A549 (cell line): ENCODE measurements around the gene ZNF593OS.

Source experiments
- BHLHE40 ChIP-seq: IDR thresholded peaks from 2 replicates; pipeline ENCODE4 v1.6.1; 2012; ENCODE audit warnings: low read depth, low read length, inconsistent platforms
- CEBPB ChIP-seq, 2 experiments: fragments of >200 bp in 1 of 2; sonication (Bioruptor Twin) in 1 of 2; formaldehyde crosslinking in 1 of 2; IDR thresholded peaks; 2 replicates each; pipeline ENCODE4 v1.6.1; 2012 to 2016
- CHD2 ChIP-seq: fragments of 150-350 bp; IDR thresholded peaks from 2 replicates; pipeline ENCODE4 v1.6.1; 2014; ENCODE audit warnings: low read length; ENCODE audit not compliant: partially characterized antibody
- EHMT2 ChIP-seq: fragments of 200-600 bp; sonication (generic); IDR thresholded peaks from 2 replicates; pipeline ENCODE4 v1.6.1; 2016; ENCODE audit warnings: antibody characterized with exemption, low read depth, mild to moderate bottlenecking, moderate library complexity
- EP300 ChIP-seq, 2 experiments: fragments of >200 bp; sonication (Bioruptor Twin); formaldehyde crosslinking; IDR thresholded peaks; 2 replicates in 1 of 2; 3 replicates in 1 of 2; pipeline ENCODE4 v1.6.1; 2016 to 2017
- NFE2L2 ChIP-seq: fragments of 150-350 bp; conservative IDR thresholded peaks from 2 replicates; pipeline ENCODE4 v1.6.1; 2014; ENCODE audit warnings: low read length
- POLR2A ChIP-seq: IDR thresholded peaks from 2 replicates; pipeline ENCODE4 v1.6.1; 2012; ENCODE audit warnings: mild to moderate bottlenecking, low read length
- RAD21 ChIP-seq, 2 experiments: fragments of >200 bp in 1 of 2; sonication (Bioruptor Twin) in 1 of 2; formaldehyde crosslinking in 1 of 2; IDR thresholded peaks in 1 of 2; conservative IDR thresholded peaks in 1 of 2; 2 replicates in 1 of 2; 3 replicates in 1 of 2; pipeline ENCODE4 v1.6.1; 2012 to 2018; ENCODE audit warnings: inconsistent platforms in 1 of 2
- SMC3 ChIP-seq: fragments of >200 bp; sonication (Bioruptor Twin); formaldehyde crosslinking; IDR thresholded peaks from 3 replicates; pipeline ENCODE4 v1.6.1; 2018; ENCODE audit warnings: inconsistent platforms
- SREBF2 ChIP-seq: fragments of 450-650 bp; IDR thresholded peaks from 2 replicates; pipeline ENCODE4 v1.6.1; 2014; ENCODE audit warnings: mild to moderate bottlenecking, moderate library complexity
- TF ChIP-seq, protein P1 (sequence below): fragments of >200 bp; sonication (Bioruptor Twin); formaldehyde crosslinking; IDR thresholded peaks from 3 replicates; pipeline ENCODE4 v1.5.1; 2016

DNA sequence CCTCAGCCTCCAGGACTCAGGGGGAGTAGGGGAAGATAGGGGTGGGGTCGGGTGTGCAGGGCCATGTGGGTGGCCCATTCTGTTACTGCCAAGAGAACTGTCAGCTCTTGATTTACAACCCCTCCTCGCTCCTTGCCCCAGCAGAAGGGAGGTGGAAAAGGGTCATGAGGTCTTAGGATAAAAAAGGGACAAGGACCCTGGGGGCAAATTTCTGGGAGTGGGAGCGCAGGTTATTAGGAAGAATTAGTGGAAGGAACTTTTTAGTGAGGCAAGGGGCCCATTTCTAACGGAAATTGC lies 11.9 kb downstream of the ZNF593OS start:
- TF ChIP-seq, protein P1, sequence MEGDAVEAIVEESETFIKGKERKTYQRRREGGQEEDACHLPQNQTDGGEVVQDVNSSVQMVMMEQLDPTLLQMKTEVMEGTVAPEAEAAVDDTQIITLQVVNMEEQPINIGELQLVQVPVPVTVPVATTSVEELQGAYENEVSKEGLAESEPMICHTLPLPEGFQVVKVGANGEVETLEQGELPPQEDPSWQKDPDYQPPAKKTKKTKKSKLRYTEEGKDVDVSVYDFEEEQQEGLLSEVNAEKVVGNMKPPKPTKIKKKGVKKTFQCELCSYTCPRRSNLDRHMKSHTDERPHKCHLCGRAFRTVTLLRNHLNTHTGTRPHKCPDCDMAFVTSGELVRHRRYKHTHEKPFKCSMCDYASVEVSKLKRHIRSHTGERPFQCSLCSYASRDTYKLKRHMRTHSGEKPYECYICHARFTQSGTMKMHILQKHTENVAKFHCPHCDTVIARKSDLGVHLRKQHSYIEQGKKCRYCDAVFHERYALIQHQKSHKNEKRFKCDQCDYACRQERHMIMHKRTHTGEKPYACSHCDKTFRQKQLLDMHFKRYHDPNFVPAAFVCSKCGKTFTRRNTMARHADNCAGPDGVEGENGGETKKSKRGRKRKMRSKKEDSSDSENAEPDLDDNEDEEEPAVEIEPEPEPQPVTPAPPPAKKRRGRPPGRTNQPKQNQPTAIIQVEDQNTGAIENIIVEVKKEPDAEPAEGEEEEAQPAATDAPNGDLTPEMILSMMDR, result no peak
- no peak for TF ChIP-seq SREBF2
- TF ChIP-seq EP300 (IDR thresholded peaks at IDR 0.05), result no peak
- TF ChIP-seq POLR2A, result no peak
- no peak for TF ChIP-seq CHD2
- TF ChIP-seq NFE2L2, result no peak
- no peak for TF ChIP-seq EHMT2
- TF ChIP-seq SMC3, result no peak
- no peak for TF ChIP-seq BHLHE40
- TF ChIP-seq RAD21 (conservative IDR thresholded peaks at IDR 0.05 in 1 of 2, IDR thresholded peaks at IDR 0.05 in 1 of 2), result no peak
- TF ChIP-seq CEBPB (IDR thresholded peaks at IDR 0.05), result no peak
